KMS-11 (cell line): ENCODE data around the gene PLAAT1.

Experiments used
- H2AFZ ChIP-seq: fragments of 200-600 bp; sonication (generic); 2 replicates; pipeline ENCODE4 v1.6.1; 2016; ENCODE audit warnings: antibody characterized with exemption, mixed run types, low read depth
- H3K27ac ChIP-seq: fragments of 200-600 bp; sonication (generic); 2 replicates; pipeline ENCODE4 v1.6.1; 2016; ENCODE audit warnings: mild to moderate bottlenecking, mixed run types
- H3K27me3 ChIP-seq: fragments of 200-600 bp; sonication (generic); 2 replicates; pipeline ENCODE4 v1.6.1; 2017; ENCODE audit warnings: mild to moderate bottlenecking, low read depth, mixed run types, moderate library complexity; ENCODE audit not compliant: insufficient read depth
- H3K36me3 ChIP-seq: fragments of 200-600 bp; sonication (generic); 2 replicates; pipeline ENCODE4 v1.6.1; 2017; ENCODE audit warnings: mild to moderate bottlenecking, mixed run types; ENCODE audit not compliant: insufficient read depth
- H3K4me1 ChIP-seq: fragments of 200-600 bp; sonication (generic); 2 replicates; pipeline ENCODE4 v1.6.1; 2016; ENCODE audit warnings: mild to moderate bottlenecking, low read depth, mixed run types; ENCODE audit not compliant: poor library complexity, severe bottlenecking
- H3K4me2 ChIP-seq: fragments of 200-600 bp; sonication (generic); 2 replicates; pipeline ENCODE4 v1.7.0; 2016; ENCODE audit warnings: mild to moderate bottlenecking, mixed run types
- H3K4me3 ChIP-seq: fragments of 200-600 bp; sonication (generic); IDR thresholded peaks from 2 replicates; pipeline ENCODE4 v1.6.1; 2017; ENCODE audit warnings: low read depth, low read length, mixed read lengths; ENCODE audit not compliant: insufficient read depth
- H3K79me2 ChIP-seq: fragments of 200-600 bp; sonication (generic); 2 replicates; pipeline ENCODE4 v1.6.1; 2016; ENCODE audit warnings: low read depth, mixed run types; ENCODE audit not compliant: insufficient read depth
- H3K9ac ChIP-seq: fragments of 200-600 bp; sonication (generic); 2 replicates; pipeline ENCODE4 v1.6.1; 2016; ENCODE audit warnings: mild to moderate bottlenecking, mixed run types
- H4K20me1 ChIP-seq: fragments of 200-600 bp; sonication (generic); 2 replicates; pipeline ENCODE4 v1.6.1; 2016; ENCODE audit warnings: mild to moderate bottlenecking, mixed run types; ENCODE audit not compliant: insufficient read depth
- CTCF ChIP-seq: fragments of 200-600 bp; sonication (generic); conservative IDR thresholded peaks from 2 replicates; pipeline ENCODE4 v1.6.1; 2017; ENCODE audit warnings: low read depth, mild to moderate bottlenecking, antibody characterized with exemption, low read length, moderate library complexity, mixed read lengths

PLAAT1 gene

GRCh38 chr3:193240850-193241706, at the start of gene PLAAT1:
TSS of gene PLAAT1 (plus strand) at chr3:193241222. CDS start at chr3:193255651, 14,429 bp downstream.
- H3K4me2 ChIP-seq: peak within 1 kb of the TSS; percentile 34; the same call in 1 of the 2 replicates
- peak within 1 kb of the TSS; percentile 37; the same call in 1 of the 2 replicates for H3K27ac ChIP-seq
- H3K27me3 ChIP-seq: no peaks in the 10 kb centered on the region
- no peaks in the 10 kb centered on the region for H3K36me3 ChIP-seq
- no peaks in the 10 kb centered on the region for H3K4me1 ChIP-seq
- no peak for TF ChIP-seq CTCF
- H3K79me2 ChIP-seq: no peaks in the 10 kb centered on the region
- no peaks in the 10 kb centered on the region for H4K20me1 ChIP-seq
- peak within 1 kb of the TSS; percentile 40 for H3K4me3 ChIP-seq
- H3K9ac ChIP-seq: peak within 1 kb of the TSS; percentile 70; the same call in 1 of the 2 replicates
- peak within 1 kb of the TSS; percentile 89 for H2AFZ ChIP-seq

- no peaks in the 10 kb centered on the region for H3K79me2 ChIP-seq
- no peak overlapping the region for H3K27ac ChIP-seq
- H2AFZ ChIP-seq: no peak overlapping the region
- no peaks in the 10 kb centered on the region for H4K20me1 ChIP-seq
- no peaks in the 10 kb centered on the region for H3K4me1 ChIP-seq
- H3K36me3 ChIP-seq: no peaks in the 10 kb centered on the region
- no peaks in the 10 kb centered on the region for H3K27me3 ChIP-seq
- no peak overlapping the region for H3K4me3 ChIP-seq
- H3K4me2 ChIP-seq: no peak overlapping the region
- no peak overlapping the region for H3K9ac ChIP-seq
- no peak for TF ChIP-seq CTCF
Observed at GRCh38 chr3:193194371-193194770, 46.7 kb upstream of the PLAAT1 start.

GRCh38 chr3:193196746-193197145, 44.3 kb upstream of the PLAAT1 start:
- Histone ChIP-seq H3K27me3 (no peaks in the 10 kb centered on the region), H3K36me3 (no peaks in the 10 kb centered on the region), H3K27ac (no peak overlapping the region), H3K4me1 (no peaks in the 10 kb centered on the region), H2AFZ (no peak overlapping the region), H3K79me2 (no peaks in the 10 kb centered on the region), H3K4me3 (no peak overlapping the region), H3K9ac (no peak overlapping the region), H4K20me1 (no peaks in the 10 kb centered on the region), H3K4me2 (no peak overlapping the region)
- no peak for TF ChIP-seq CTCF

- Histone ChIP-seq H3K27me3 (no peaks in the 10 kb centered on the region), H3K9ac (no peak overlapping the region), H3K27ac (no peak overlapping the region), H3K4me1 (no peaks in the 10 kb centered on the region), H3K36me3 (no peaks in the 10 kb centered on the region), H4K20me1 (no peaks in the 10 kb centered on the region), H3K4me2 (no peak overlapping the region), H3K4me3 (no peak overlapping the region), H3K79me2 (no peaks in the 10 kb centered on the region), H2AFZ (no peak overlapping the region)
- TF ChIP-seq CTCF: no peak
Observed at GRCh38 chr3:193207290-193208273, 33.4 kb upstream of the PLAAT1 start.
